ENCODE results near the gene GSS.

DNA sequence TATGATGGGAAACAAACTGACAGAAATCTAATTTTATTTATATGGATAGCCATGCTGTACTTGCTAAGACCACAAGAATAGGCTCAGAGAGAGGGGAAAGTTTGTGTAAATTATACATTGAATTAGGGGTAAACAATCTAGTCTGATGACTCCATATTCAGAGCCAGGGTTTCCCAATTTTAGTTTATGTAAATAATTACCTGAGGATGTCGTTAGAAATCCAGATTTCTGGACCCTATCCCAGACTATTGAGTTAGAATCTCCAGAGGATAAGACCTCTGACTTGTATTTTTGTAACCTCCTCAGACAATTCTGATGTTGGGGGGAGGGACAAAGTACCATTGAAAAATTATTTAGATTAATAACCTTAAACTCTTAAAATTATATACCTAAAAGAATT lies 60.9 kb downstream of the GSS start:
- TF ChIP-seq, protein P1, sequence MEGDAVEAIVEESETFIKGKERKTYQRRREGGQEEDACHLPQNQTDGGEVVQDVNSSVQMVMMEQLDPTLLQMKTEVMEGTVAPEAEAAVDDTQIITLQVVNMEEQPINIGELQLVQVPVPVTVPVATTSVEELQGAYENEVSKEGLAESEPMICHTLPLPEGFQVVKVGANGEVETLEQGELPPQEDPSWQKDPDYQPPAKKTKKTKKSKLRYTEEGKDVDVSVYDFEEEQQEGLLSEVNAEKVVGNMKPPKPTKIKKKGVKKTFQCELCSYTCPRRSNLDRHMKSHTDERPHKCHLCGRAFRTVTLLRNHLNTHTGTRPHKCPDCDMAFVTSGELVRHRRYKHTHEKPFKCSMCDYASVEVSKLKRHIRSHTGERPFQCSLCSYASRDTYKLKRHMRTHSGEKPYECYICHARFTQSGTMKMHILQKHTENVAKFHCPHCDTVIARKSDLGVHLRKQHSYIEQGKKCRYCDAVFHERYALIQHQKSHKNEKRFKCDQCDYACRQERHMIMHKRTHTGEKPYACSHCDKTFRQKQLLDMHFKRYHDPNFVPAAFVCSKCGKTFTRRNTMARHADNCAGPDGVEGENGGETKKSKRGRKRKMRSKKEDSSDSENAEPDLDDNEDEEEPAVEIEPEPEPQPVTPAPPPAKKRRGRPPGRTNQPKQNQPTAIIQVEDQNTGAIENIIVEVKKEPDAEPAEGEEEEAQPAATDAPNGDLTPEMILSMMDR (IDR thresholded peaks at IDR 0.05; ENCODE audit: low read length): no peak
- TF ChIP-seq EZH2 (IDR thresholded peaks at IDR 0.05; ENCODE audit: borderline replicate concordance, low read length): no peak

All from OCI-LY1 (cell line).